GM12872 (cell line): Measurements from ENCODE around the gene TMEM235.

ENCODE experiments used
- CTCF ChIP-seq: IDR thresholded peaks from 3 replicates; pipeline ENCODE4 v1.5.1; 2011; ENCODE audit warnings: low read depth, mild to moderate bottlenecking, low read length, moderate library complexity; ENCODE audit not compliant: insufficient read depth

TMEM235 gene

GRCh38 chr17:78234261-78234865 lies 2.9 kb downstream of the TMEM235 start:
- no peak for TF ChIP-seq CTCF

GRCh38 chr17:78235885-78236284 lies 4.5 kb downstream of the TMEM235 start:
- no peak for TF ChIP-seq CTCF

- no peak for TF ChIP-seq CTCF
Observed at GRCh38 chr17:78236362-78237127, 5.1 kb downstream of the TMEM235 start.

- TF ChIP-seq CTCF, result no peak
Observed at GRCh38 chr17:78237401-78238012, 6.1 kb downstream of the TMEM235 start.

- no peak for TF ChIP-seq CTCF
Observed at GRCh38 chr17:78238823-78239488, 7.5 kb downstream of the TMEM235 start.

- no peak for TF ChIP-seq CTCF
Observed at GRCh38 chr17:78239489-78239931, 8.1 kb downstream of the TMEM235 start.
